K562 (cell line): ENCODE measurements around the gene UCHL5. TPM values are rescaled to one million over a fixed set of nuclear protein-coding genes. Genes with fewer than 3 reads are reported as not detected.

Experiments
- CEBPB ChIP-seq: fragments of 450-650 bp; IDR thresholded peaks from 2 replicates; pipeline ENCODE4 v1.6.1; 2016; ENCODE audit warnings: missing genetic modification characterization, missing compliant biosample characterization
- CEBPG ChIP-seq, 3 experiments: fragments of 200-800 bp in 1 of 3; sonication (Bioruptor generic) in 1 of 3; sonication (generic) in 1 of 3; formaldehyde crosslinking in 1 of 3; IDR thresholded peaks in 2 of 3; conservative IDR thresholded peaks in 1 of 3; 2 replicates each; pipeline versions ENCODE4 v1.6.1 to v1.8.0; 2016 to 2022; ENCODE audit warnings: missing compliant biosample characterization in 2 of 3, missing genetic modification characterization in 2 of 3, mild to moderate bottlenecking in 1 of 3, missing genetic modification reagents in 1 of 3
- EHMT2 ChIP-seq: fragments of 450-650 bp; IDR thresholded peaks from 2 replicates; pipeline ENCODE4 v1.6.1; 2018; ENCODE audit warnings: antibody characterized with exemption
- FIP1L1 ChIP-seq: fragments of 200-400 bp; formaldehyde crosslinking; IDR thresholded peaks from 2 replicates; pipeline ENCODE4 v1.6.1; 2018; ENCODE audit warnings: mild to moderate bottlenecking, low read depth, low read length; ENCODE audit not compliant: poor library complexity, severe bottlenecking
- FOXP1 ChIP-seq: sonication (generic); formaldehyde crosslinking; IDR thresholded peaks from 2 replicates; pipeline ENCODE4 v1.8.0; 2022; ENCODE audit warnings: mild to moderate bottlenecking, missing genetic modification reagents
- HDAC8 ChIP-seq: fragments of 450-650 bp; IDR thresholded peaks from 2 replicates; pipeline ENCODE4 v1.6.1; 2016; ENCODE audit warnings: mild to moderate bottlenecking, missing genetic modification characterization, moderate library complexity, missing compliant biosample characterization
- MAZ ChIP-seq, 2 experiments: fragments of 450-650 bp in 1 of 2; sonication (generic) in 1 of 2; formaldehyde crosslinking; IDR thresholded peaks in 1 of 2; conservative IDR thresholded peaks in 1 of 2; 2 replicates each; pipeline versions ENCODE4 v1.4.0 to v1.5.0; 2020; ENCODE audit warnings: mild to moderate bottlenecking in 1 of 2, missing genetic modification reagents in 1 of 2
- MED1 ChIP-seq: sonication (generic); formaldehyde crosslinking; IDR thresholded peaks from 2 replicates; pipeline ENCODE4 v1.8.1; 2023; ENCODE audit warnings: missing genetic modification reagents, borderline replicate concordance
- RFX7 ChIP-seq: fragments of 250-450 bp; sonication (Bioruptor Pico); IDR thresholded peaks from 2 replicates; pipeline ENCODE4 v1.5.1; 2021; ENCODE audit warnings: mild to moderate bottlenecking
- SNRNP70 ChIP-seq: fragments of 200-400 bp; formaldehyde crosslinking; optimal IDR thresholded peaks from 2 replicates; pipeline ENCODE3; 2017; ENCODE audit warnings: low read depth, low read length
- ZNF124 ChIP-seq: sonication (generic); formaldehyde crosslinking; IDR thresholded peaks from 2 replicates; pipeline ENCODE4 v1.8.1; 2022; ENCODE audit warnings: missing genetic modification reagents
- ZNF174 ChIP-seq: fragments of 250-450 bp; sonication (Bioruptor Pico); IDR thresholded peaks from 2 replicates; pipeline ENCODE4 v1.4.0; 2020; ENCODE audit warnings: mild to moderate bottlenecking
- ZNF224 ChIP-seq: sonication (generic); formaldehyde crosslinking; IDR thresholded peaks from 2 replicates; pipeline ENCODE4 v1.8.0; 2022; ENCODE audit warnings: mild to moderate bottlenecking, missing genetic modification reagents
- ZNF3 ChIP-seq: fragments of 250-450 bp; sonication (Bioruptor Pico); IDR thresholded peaks from 2 replicates; pipeline ENCODE4 v1.5.0; 2021; ENCODE audit warnings: mild to moderate bottlenecking, moderate library complexity
- ZNF444 ChIP-seq: fragments of 250-450 bp; sonication (Bioruptor Pico); IDR thresholded peaks from 2 replicates; pipeline ENCODE4 v1.4.0; 2020; ENCODE audit warnings: mild to moderate bottlenecking, moderate library complexity
- ZNF507 ChIP-seq: conservative IDR thresholded peaks from 2 replicates; pipeline ENCODE4 v1.6.1; 2017; ENCODE audit warnings: missing genetic modification characterization, missing compliant biosample characterization
- ZNF780A ChIP-seq: fragments of 250-450 bp; sonication (Bioruptor Pico); IDR thresholded peaks from 2 replicates; pipeline ENCODE4 v1.5.0; 2021; ENCODE audit warnings: mild to moderate bottlenecking
- polyA plus RNA-seq, 8 experiments: library from polyadenylated mRNA; depleted of rRNA in 4 of 8; stranded (reverse) in 5 of 8; unstranded in 3 of 8; fragments of >200 nt; fragmentation: Nextera tagmentation in 2 of 8; fragmentation: Illumina TruSeq in 1 of 8; extraction: Ambion mirVana in 2 of 8; extraction: Trizol in 1 of 8; gene quantifications; 2 replicates each; pipeline versions ENCODE4 v1.2.1 to v1.2.3, GENCODE V29; 2011 to 2014; ENCODE audit warnings: inconsistent platforms in 1 of 8, missing spikeins in 1 of 8
- total RNA-seq, 7 experiments: library from RNA; depleted of rRNA in 6 of 7; stranded (reverse); fragments of >200 nt in 6 of 7; fragmentation: Illumina TruSeq in 2 of 7; extraction: Trizol in 2 of 7; gene quantifications; 2 replicates each; pipeline versions ENCODE4 v1.2.1 to v1.2.3, GENCODE V29; 2011 to 2021; ENCODE audit warnings: low replicate concordance in 1 of 7
- TF ChIP-seq, protein P1 (sequence below): fragments of 250-450 bp; sonication (Bioruptor Pico); IDR thresholded peaks from 2 replicates; pipeline ENCODE4 v1.5.0; 2020; ENCODE audit warnings: mild to moderate bottlenecking, borderline replicate concordance
- TF ChIP-seq, protein P2 (sequence below): fragments of 450-650 bp; IDR thresholded peaks from one replicate; pipeline ENCODE4 v1.6.1; 2018; ENCODE audit warnings: mild to moderate bottlenecking, moderate library complexity; ENCODE audit not compliant: partially characterized antibody
- TF ChIP-seq, protein P3 (sequence below): fragments of 450-650 bp; IDR thresholded peaks from 2 replicates; pipeline ENCODE4 v1.6.1; 2017; ENCODE audit warnings: antibody characterized with exemption
- TF ChIP-seq, protein P4 (sequence below): fragments of 250-450 bp; sonication (Bioruptor Pico); IDR thresholded peaks from 2 replicates; pipeline ENCODE4 v1.5.0; 2021

UCHL5 gene
- total and polyA plus RNA-seq, 9 of the 15 experiments (the other 6 are each of a cell fraction or from before 2014, with no cell fraction given): 61.0 to 206 (median 122) TPM

DNA sequence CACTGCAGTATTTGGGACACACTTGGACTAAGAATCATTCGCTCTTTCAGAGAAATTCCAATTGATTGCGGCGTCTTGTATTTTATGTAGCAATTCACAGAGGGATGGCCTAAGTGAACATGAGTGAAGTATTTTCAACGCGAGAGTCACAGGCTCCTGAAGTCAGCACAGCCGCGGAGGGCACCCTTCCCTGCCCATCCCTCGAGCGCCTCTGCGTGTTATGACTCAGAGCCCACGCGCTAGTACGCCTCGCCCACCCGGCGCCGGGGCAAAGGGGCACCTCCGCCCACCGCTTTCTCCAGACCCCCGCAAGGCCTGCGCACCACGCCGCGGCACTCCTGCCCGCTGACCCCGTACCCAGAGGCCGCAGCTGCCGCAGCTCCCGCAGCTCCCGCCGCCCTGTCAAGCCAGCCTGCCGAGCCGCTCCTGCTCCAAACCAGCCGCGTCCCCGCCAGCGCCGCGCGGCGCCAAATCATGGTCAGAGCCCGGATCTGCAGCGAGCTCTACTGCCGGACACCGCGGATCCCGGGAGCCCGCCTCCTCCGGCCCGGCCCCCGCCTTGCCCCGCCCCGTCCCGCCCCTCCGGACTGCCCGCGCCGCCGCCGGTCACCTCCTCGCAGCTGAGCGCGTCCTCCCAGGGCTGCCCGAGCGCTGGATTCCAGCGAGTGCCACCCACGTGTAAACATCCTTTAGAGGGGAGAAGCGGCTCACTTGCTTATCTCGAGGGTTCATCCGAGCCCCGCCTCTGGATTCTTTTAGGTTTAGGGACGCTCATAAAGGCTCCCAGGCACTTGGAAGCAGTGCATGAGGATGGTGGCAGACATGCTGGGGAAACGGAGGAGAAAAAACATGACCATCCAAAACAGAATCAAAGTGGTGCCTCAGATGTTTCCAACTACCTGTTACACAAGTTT, 46.0 kb upstream of the UCHL5 start, which contains the start of gene GLRX2 (continued):
- TF ChIP-seq ZNF780A (no peak), ZNF444 (CRISPR knock-in tag) (no peak), CEBPB (tag) (no peak), HDAC8 (tag) (no peak), ZNF224 (CRISPR knock-in tag) (no peak), MAZ (CRISPR knock-in tag; conservative IDR thresholded peaks at IDR 0.05 in 1 of 2, IDR thresholded peaks at IDR 0.05 in 1 of 2) (peak; percentile 81 to 84), FOXP1 (CRISPR knock-in tag) (0 out of 2 replicates have a peak, but pooled peaks have one; percentile 60), ZNF3 (CRISPR knock-in tag) (no peak), ZNF124 (no peak), EHMT2 (no peak), MED1 (CRISPR knock-in tag) (no peak), SNRNP70 (no peak), ZNF174 (no peak), FIP1L1 (no peak), ZNF507 (tag) (no peak), CEBPG (CRISPR knock-in tag; IDR thresholded peaks at IDR 0.05) (no peak), CEBPG (tag; conservative IDR thresholded peaks at IDR 0.05 in 1 of 2, IDR thresholded peaks at IDR 0.05 in 1 of 2) (no peak), RFX7 (CRISPR knock-in tag) (no peak)
- TF ChIP-seq, protein P1, sequence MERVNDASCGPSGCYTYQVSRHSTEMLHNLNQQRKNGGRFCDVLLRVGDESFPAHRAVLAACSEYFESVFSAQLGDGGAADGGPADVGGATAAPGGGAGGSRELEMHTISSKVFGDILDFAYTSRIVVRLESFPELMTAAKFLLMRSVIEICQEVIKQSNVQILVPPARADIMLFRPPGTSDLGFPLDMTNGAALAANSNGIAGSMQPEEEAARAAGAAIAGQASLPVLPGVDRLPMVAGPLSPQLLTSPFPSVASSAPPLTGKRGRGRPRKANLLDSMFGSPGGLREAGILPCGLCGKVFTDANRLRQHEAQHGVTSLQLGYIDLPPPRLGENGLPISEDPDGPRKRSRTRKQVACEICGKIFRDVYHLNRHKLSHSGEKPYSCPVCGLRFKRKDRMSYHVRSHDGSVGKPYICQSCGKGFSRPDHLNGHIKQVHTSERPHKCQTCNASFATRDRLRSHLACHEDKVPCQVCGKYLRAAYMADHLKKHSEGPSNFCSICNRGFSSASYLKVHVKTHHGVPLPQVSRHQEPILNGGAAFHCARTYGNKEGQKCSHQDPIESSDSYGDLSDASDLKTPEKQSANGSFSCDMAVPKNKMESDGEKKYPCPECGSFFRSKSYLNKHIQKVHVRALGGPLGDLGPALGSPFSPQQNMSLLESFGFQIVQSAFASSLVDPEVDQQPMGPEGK (CRISPR knock-in tag): no peak
- TF ChIP-seq, protein P2, sequence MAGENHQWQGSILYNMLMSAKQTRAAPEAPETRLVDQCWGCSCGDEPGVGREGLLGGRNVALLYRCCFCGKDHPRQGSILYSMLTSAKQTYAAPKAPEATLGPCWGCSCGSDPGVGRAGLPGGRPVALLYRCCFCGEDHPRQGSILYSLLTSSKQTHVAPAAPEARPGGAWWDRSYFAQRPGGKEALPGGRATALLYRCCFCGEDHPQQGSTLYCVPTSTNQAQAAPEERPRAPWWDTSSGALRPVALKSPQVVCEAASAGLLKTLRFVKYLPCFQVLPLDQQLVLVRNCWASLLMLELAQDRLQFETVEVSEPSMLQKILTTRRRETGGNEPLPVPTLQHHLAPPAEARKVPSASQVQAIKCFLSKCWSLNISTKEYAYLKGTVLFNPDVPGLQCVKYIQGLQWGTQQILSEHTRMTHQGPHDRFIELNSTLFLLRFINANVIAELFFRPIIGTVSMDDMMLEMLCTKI: no peak
- TF ChIP-seq, protein P3, sequence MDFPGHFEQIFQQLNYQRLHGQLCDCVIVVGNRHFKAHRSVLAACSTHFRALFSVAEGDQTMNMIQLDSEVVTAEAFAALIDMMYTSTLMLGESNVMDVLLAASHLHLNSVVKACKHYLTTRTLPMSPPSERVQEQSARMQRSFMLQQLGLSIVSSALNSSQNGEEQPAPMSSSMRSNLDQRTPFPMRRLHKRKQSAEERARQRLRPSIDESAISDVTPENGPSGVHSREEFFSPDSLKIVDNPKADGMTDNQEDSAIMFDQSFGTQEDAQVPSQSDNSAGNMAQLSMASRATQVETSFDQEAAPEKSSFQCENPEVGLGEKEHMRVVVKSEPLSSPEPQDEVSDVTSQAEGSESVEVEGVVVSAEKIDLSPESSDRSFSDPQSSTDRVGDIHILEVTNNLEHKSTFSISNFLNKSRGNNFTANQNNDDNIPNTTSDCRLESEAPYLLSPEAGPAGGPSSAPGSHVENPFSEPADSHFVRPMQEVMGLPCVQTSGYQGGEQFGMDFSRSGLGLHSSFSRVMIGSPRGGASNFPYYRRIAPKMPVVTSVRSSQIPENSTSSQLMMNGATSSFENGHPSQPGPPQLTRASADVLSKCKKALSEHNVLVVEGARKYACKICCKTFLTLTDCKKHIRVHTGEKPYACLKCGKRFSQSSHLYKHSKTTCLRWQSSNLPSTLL: no peak
- TF ChIP-seq, protein P4, sequence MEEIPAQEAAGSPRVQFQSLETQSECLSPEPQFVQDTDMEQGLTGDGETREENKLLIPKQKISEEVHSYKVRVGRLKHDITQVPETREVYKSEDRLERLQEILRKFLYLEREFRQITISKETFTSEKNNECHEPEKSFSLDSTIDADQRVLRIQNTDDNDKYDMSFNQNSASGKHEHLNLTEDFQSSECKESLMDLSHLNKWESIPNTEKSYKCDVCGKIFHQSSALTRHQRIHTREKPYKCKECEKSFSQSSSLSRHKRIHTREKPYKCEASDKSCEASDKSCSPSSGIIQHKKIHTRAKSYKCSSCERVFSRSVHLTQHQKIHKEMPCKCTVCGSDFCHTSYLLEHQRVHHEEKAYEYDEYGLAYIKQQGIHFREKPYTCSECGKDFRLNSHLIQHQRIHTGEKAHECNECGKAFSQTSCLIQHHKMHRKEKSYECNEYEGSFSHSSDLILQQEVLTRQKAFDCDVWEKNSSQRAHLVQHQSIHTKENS (CRISPR knock-in tag): no peak
